H1 (cell line): ENCODE measurements around the gene MFGE8. TPM values are rescaled to one million over a fixed set of nuclear protein-coding genes. Genes with fewer than 3 reads are reported as not detected.
A peak's percentile ranks its signal among the peaks of the same experiment; 100 is the strongest.

Source experiments
- BACH1 ChIP-seq: IDR thresholded peaks from 2 replicates; pipeline ENCODE4 v1.6.1; 2012; ENCODE audit warnings: low read length, improper control_type of control experiment
- CBX8 ChIP-seq: fragments of 300-800, 300-1000 bp; sonication (generic); IDR thresholded peaks from 2 replicates; pipeline ENCODE4 v1.7.1; 2016; ENCODE audit warnings: low read depth, low read length, borderline replicate concordance
- CHD2 ChIP-seq: IDR thresholded peaks from 2 replicates; pipeline ENCODE4 v1.6.1; 2012; ENCODE audit warnings: low read length, improper control_type of control experiment
- HDAC6 ChIP-seq: IDR thresholded peaks from one replicate; pipeline ENCODE4 v1.7.1; 2012; ENCODE audit warnings: low read depth, mild to moderate bottlenecking, inconsistent platforms, low read length, moderate library complexity
- JUN ChIP-seq: IDR thresholded peaks from 2 replicates; pipeline ENCODE4 v1.6.1; 2011; ENCODE audit warnings: low read depth, mild to moderate bottlenecking, improper control_type of control experiment, low read length
- KDM4A ChIP-seq: IDR thresholded peaks from one replicate; pipeline ENCODE4 v1.7.1; 2012; ENCODE audit warnings: low read depth, mild to moderate bottlenecking, moderate library complexity, low read length, inconsistent platforms; ENCODE audit not compliant: severe bottlenecking
- POU5F1 ChIP-seq: IDR thresholded peaks from 2 replicates; pipeline ENCODE4 v1.6.1; 2011; ENCODE audit warnings: low read depth, mild to moderate bottlenecking, low read length, moderate library complexity
- RBBP5 ChIP-seq: IDR thresholded peaks from 2 replicates; pipeline ENCODE4 v1.7.1; 2012; ENCODE audit warnings: low read depth, mild to moderate bottlenecking, inconsistent platforms, low read length, moderate library complexity, borderline replicate concordance
- SIX5 ChIP-seq: IDR thresholded peaks from 2 replicates; pipeline ENCODE4 v1.6.1; 2011; ENCODE audit warnings: mild to moderate bottlenecking, low read depth, low read length
- ZNF274 ChIP-seq: IDR thresholded peaks from 2 replicates; pipeline ENCODE4 v1.7.0; 2012; ENCODE audit warnings: low read length, borderline replicate concordance; ENCODE audit errors: extremely low read depth
- polyA plus RNA-seq, 7 experiments: library from polyadenylated mRNA; depleted of rRNA in 3 of 7; stranded (reverse) in 5 of 7; unstranded in 2 of 7; fragments of >200 nt in 5 of 7; fragments of 200-250 nt in 2 of 7; gene quantifications; 1 replicate in 5 of 7; 2 replicates in 1 of 7; 4 replicates in 1 of 7; pipeline versions ENCODE4 v1.2.1 to v1.2.3, GENCODE V29; 2011 to 2013; ENCODE audit warnings: missing spikeins in 2 of 7, mixed read lengths in 2 of 7
- total RNA-seq: library from RNA; stranded (reverse); fragmentation: NEBNext Ultra II Directional; extraction: Animal tissue kit (Norgen Biotek cat#: 25700); gene quantifications from 2 replicates; pipeline ENCODE4 v1.2.1, GENCODE V29; 2021
- TF ChIP-seq, protein P1 (sequence below): IDR thresholded peaks from 2 replicates; pipeline ENCODE4 v1.6.1; 2012; ENCODE audit warnings: low read length, inconsistent platforms
- TF ChIP-seq, protein P2 (sequence below): IDR thresholded peaks from 2 replicates; pipeline ENCODE4 v1.6.1; 2012; ENCODE audit warnings: inconsistent platforms

Gene MFGE8
- total and polyA plus RNA-seq, 2 of the 8 experiments (the other 6 are each of a cell fraction or from before 2014, with no cell fraction given) = 1,237 to 2,117 TPM

DNA sequence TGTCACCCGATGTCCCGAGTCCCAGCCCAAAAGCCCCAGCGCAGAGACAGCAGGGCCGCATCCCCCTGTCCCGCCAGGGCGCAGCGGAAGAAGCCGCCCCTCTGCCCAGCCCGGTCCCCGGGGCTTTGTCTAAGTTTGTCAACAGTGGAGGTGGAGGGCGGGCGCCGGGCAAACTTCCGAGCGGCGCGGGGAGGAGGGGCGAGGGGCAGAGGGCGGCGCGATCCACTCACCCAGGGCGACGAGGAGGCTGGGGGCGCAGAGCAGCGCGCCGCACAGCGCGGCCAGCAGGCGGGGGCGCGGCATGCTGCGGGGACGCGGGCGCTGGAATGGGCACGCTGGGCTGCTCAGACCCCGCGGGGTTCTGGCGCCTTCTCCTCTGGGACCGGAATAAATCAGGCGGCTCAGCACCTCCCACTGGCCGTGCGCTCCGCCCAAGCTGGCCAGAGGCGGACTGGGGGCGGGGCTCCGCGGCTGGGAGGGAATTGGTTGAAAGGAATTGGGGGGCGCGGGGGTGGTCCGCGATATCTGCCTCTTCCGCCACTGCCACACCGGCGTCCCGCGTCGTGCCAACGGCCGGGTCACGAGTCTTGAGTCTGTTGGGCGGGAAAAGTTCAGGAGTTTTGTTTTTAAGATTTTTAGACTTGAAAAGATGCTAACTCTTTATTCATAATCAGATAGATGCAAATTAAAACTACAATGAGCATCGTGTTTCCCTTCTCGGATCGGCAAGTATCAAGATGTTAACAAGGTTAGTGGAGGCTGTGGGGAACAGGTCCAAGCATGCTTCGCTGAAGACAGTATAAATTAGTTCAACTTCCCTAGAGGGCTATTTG lies at the start of gene MFGE8 (continued):
- TF ChIP-seq ZNF274 (no peak), POU5F1 (no peak), KDM4A (no peak), SIX5 (no peak), BACH1 (no peak), CBX8 (no peak), JUN (no peak), RBBP5 (peak; percentile 57; the same call in 1 of the 2 replicates), HDAC6 (no peak), CHD2 (no peak)
- TF ChIP-seq, protein P1, sequence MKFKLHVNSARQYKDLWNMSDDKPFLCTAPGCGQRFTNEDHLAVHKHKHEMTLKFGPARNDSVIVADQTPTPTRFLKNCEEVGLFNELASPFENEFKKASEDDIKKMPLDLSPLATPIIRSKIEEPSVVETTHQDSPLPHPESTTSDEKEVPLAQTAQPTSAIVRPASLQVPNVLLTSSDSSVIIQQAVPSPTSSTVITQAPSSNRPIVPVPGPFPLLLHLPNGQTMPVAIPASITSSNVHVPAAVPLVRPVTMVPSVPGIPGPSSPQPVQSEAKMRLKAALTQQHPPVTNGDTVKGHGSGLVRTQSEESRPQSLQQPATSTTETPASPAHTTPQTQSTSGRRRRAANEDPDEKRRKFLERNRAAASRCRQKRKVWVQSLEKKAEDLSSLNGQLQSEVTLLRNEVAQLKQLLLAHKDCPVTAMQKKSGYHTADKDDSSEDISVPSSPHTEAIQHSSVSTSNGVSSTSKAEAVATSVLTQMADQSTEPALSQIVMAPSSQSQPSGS = no peak
- TF ChIP-seq, protein P2, sequence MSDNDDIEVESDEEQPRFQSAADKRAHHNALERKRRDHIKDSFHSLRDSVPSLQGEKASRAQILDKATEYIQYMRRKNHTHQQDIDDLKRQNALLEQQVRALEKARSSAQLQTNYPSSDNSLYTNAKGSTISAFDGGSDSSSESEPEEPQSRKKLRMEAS = peak; percentile 72
- TF ChIP-seq, all 59 proteins: peak for 21
